ENCODE results near the gene B3GNT3.

The B3GNT3 gene

GRCh38 chr19:17790059-17790780 is 4.7 kb upstream of the B3GNT3 start:
- no peaks in the 10 kb centered on the region for H4K20me1 ChIP-seq (ENCODE audit: insufficient read depth, low read length)
- no peaks in the 10 kb centered on the region for H3K4me1 ChIP-seq (ENCODE audit: low read length)
- H3F3A ChIP-seq (ENCODE audit: insufficient read depth, low read length): no peaks in the 10 kb centered on the region
- no peak overlapping the region for H3K4me2 ChIP-seq (ENCODE audit: low read depth, low read length)
- no peak for DNase-seq
- no peak overlapping the region for H3K27ac ChIP-seq (ENCODE audit: low read length)
- H3K9me2 ChIP-seq (replicated peaks; ENCODE audit: insufficient read depth, low read length): no peaks in the 10 kb centered on the region
- no peaks in the 10 kb centered on the region for H3K36me3 ChIP-seq (replicated peaks; ENCODE audit: insufficient read depth, low read length)
- H3K4me3 ChIP-seq (ENCODE audit: low read length): no peak overlapping the region
- H2AFZ ChIP-seq (ENCODE audit: low read length): no peak overlapping the region
- no peaks in the 10 kb centered on the region for H3K9me3 ChIP-seq (replicated peaks; ENCODE audit: insufficient read depth, low read length)
- TF ChIP-seq CTCF (IDR thresholded peaks at IDR 0.05; ENCODE audit: low read length): no peak
- no peak for TF ChIP-seq EZH2phosphoT487 (IDR thresholded peaks at IDR 0.05; ENCODE audit: low read length)
- TF ChIP-seq EZH2 (optimal IDR thresholded peaks at IDR 0.05; ENCODE audit: low read depth, low read length): no peak
- H3K27me3 ChIP-seq (replicated peaks; ENCODE audit: insufficient read depth, low read length): peaks cover 35% of the 10 kb centered on the region
- H3K79me2 ChIP-seq (ENCODE audit: low read length): no peaks in the 10 kb centered on the region
- H3K9ac ChIP-seq (ENCODE audit: low read length): no peak overlapping the region

GRCh38 chr19:17794412-17794730 is 567 bp upstream of the B3GNT3 start:
- Histone ChIP-seq H3K79me2 (ENCODE audit: low read length) (no peaks in the 10 kb centered on the region), H2AFZ (ENCODE audit: low read length) (no peak overlapping the region), H3K4me3 (ENCODE audit: low read length) (no peak overlapping the region), H4K20me1 (ENCODE audit: insufficient read depth, low read length) (no peaks in the 10 kb centered on the region), H3K4me1 (ENCODE audit: low read length) (0 out of 2 replicates have a peak, but pooled peaks cover 3% of the 10 kb centered on the region), H3K9me2 (replicated peaks; ENCODE audit: insufficient read depth, low read length) (no peaks in the 10 kb centered on the region), H3F3A (ENCODE audit: insufficient read depth, low read length) (no peaks in the 10 kb centered on the region), H3K27me3 (replicated peaks; ENCODE audit: insufficient read depth, low read length) (peaks cover 67% of the 10 kb centered on the region), H3K9ac (ENCODE audit: low read length) (no peak overlapping the region), H3K27ac (ENCODE audit: low read length) (no peak overlapping the region), H3K4me2 (ENCODE audit: low read depth, low read length) (no peak overlapping the region), H3K9me3 (replicated peaks; ENCODE audit: insufficient read depth, low read length) (no peaks in the 10 kb centered on the region), H3K36me3 (replicated peaks; ENCODE audit: insufficient read depth, low read length) (no peaks in the 10 kb centered on the region)
- no peak for DNase-seq
- TF ChIP-seq CTCF (IDR thresholded peaks at IDR 0.05; ENCODE audit: low read length) (no peak), EZH2 (optimal IDR thresholded peaks at IDR 0.05; ENCODE audit: low read depth, low read length) (no peak), EZH2phosphoT487 (IDR thresholded peaks at IDR 0.05; ENCODE audit: low read length) (no peak)

- H3K4me2 ChIP-seq (ENCODE audit: low read depth, low read length): no peak overlapping the region
- no peak overlapping the region for H2AFZ ChIP-seq (ENCODE audit: low read length)
- H3K79me2 ChIP-seq (ENCODE audit: low read length): no peaks in the 10 kb centered on the region
- TF ChIP-seq EZH2 (optimal IDR thresholded peaks at IDR 0.05; ENCODE audit: low read depth, low read length) (no peak), EZH2phosphoT487 (IDR thresholded peaks at IDR 0.05; ENCODE audit: low read length) (no peak), CTCF (IDR thresholded peaks at IDR 0.05; ENCODE audit: low read length) (no peak)
- H4K20me1 ChIP-seq (ENCODE audit: insufficient read depth, low read length): no peaks in the 10 kb centered on the region
- H3K9ac ChIP-seq (ENCODE audit: low read length): no peak overlapping the region
- no peaks in the 10 kb centered on the region for H3F3A ChIP-seq (ENCODE audit: insufficient read depth, low read length)
- H3K4me3 ChIP-seq (ENCODE audit: low read length): no peak overlapping the region
- DNase-seq: no peak
- no peaks in the 10 kb centered on the region for H3K9me2 ChIP-seq (replicated peaks; ENCODE audit: insufficient read depth, low read length)
- H3K4me1 ChIP-seq (ENCODE audit: low read length): 0 out of 2 replicates have a peak, but pooled peaks cover 3% of the 10 kb centered on the region
- no peaks in the 10 kb centered on the region for H3K36me3 ChIP-seq (replicated peaks; ENCODE audit: insufficient read depth, low read length)
- H3K9me3 ChIP-seq (replicated peaks; ENCODE audit: insufficient read depth, low read length): no peaks in the 10 kb centered on the region
- no peak overlapping the region for H3K27ac ChIP-seq (ENCODE audit: low read length)
- peaks cover 78% of the 10 kb centered on the region for H3K27me3 ChIP-seq (replicated peaks; ENCODE audit: insufficient read depth, low read length)
Observed at GRCh38 chr19:17795495-17795856, 538 bp downstream of the B3GNT3 start.

Data from MM.1S (cell line).